Spleen (tissue), 7 donors: Measurements from ENCODE around the gene ERC1.

Source experiments
- CTCF ChIP-seq, 11 experiments: fragments of 200-600 bp in 7 of 11; fragments of 450-650 bp in 4 of 11; sonication (generic) in 4 of 11; IDR thresholded peaks in 8 of 11; conservative IDR thresholded peaks in 3 of 11; 1 replicate in 7 of 11; 2 replicates in 4 of 11; pipeline versions ENCODE4 v1.4.0 to v1.8.0; 2016 to 2021; ENCODE audit warnings: antibody characterized with exemption in 11 of 11, inconsistent platforms in 4 of 11, mild to moderate bottlenecking in 1 of 11
- POLR2A ChIP-seq, 3 donors: fragments of 450-650 bp; IDR thresholded peaks; one replicate each; pipeline ENCODE4 v1.5.1; 2017; ENCODE audit warnings: antibody characterized with exemption in 3 of 3, mild to moderate bottlenecking in 1 of 3
- POLR2AphosphoS5 ChIP-seq, 3 donors: sonication (generic); formaldehyde crosslinking; IDR thresholded peaks; one replicate each; pipeline ENCODE4 v1.5.1; 2017; ENCODE audit warnings: antibody characterized with exemption in 3 of 3
- donor health status: DM: no; HTN: no; CAD: no; lungs with moderate emphysema.
- donor health status: DM: no; HTN: no; CAD: no.
- donor health status: DM: no; HTN: no; CAD: no.

GRCh38 chr12:1343422-1343821 lies 352.4 kb downstream of the ERC1 start:
- TF ChIP-seq CTCF (IDR thresholded peaks at IDR 0.05 in 8 of 11, conservative IDR thresholded peaks at IDR 0.05 in 3 of 11) (no peak), POLR2A (IDR thresholded peaks at IDR 0.05) (no peak), POLR2AphosphoS5 (IDR thresholded peaks at IDR 0.05) (no peak)
